ENCODE results near the gene ODF2. TPM values are rescaled to one million over a fixed set of nuclear protein-coding genes. Genes with fewer than 3 reads are reported as not detected.
"Not testable (repeated sequence)": the region's sequence is repeated elsewhere in the genome, so short reads cannot be mapped to it uniquely, and the experiment has no call there.

Gene ODF2
- total RNA-seq, 1 experiment from 2014 or later: 46.8 TPM

DNA sequence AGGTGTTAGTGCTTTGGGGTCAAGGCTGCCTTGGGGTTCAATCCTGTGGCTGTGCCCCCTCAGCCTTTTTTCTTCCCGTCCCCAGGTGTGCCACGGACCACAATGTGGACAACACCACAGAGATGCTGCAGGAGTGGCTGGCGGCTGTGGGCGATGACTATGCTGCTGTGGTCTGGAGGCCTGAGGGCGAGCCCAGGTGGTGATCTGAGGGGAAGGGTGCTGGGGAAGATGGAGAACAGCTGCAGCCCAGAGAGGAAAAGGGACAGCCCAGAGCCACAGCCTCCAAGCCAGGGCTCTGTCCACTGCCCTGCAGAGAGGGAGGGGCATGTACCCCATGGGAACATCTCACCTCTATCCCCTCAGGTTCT is 33.0 kb upstream of the ODF2 start:
- Histone ChIP-seq H3K36me3 (ENCODE audit: control insufficient read depth in 1 of 2, insufficient read depth in 2 of 2, low read length in 2 of 2) (no peaks in the 10 kb centered on the region), H3K4me3 (replicated peaks in 1 of 2; ENCODE audit: low read depth in 1 of 2, low read length in 2 of 2) (0 out of 4 replicates have a peak overlapping the region, but pooled peaks of 1 of the 2 experiments have one; percentile 18), H3K27me3 (ENCODE audit: insufficient read depth, low read length) (no peaks in the 10 kb centered on the region), H4K20me1 (ENCODE audit: insufficient read depth) (no peaks in the 10 kb centered on the region), H3K4me1 (ENCODE audit: control insufficient read depth in 1 of 2, insufficient read depth in 2 of 2, low read length in 2 of 2) (peaks cover 27 to 45% of the 10 kb centered on the region in 2 experiments), H3K9ac (ENCODE audit: low read length) (peak overlapping the region; percentile 30; the same call in 1 of the 2 replicates), H3K9me2 (ENCODE audit: insufficient read depth) (no peaks in the 10 kb centered on the region), H3K9me3 (ENCODE audit: control insufficient read depth in 1 of 2, insufficient read depth in 1 of 2, low read depth in 1 of 2, low read length in 2 of 2) (no peaks in the 10 kb centered on the region), H3K79me2 (ENCODE audit: insufficient read depth, low read length) (no peaks in the 10 kb centered on the region), H2AFZ (ENCODE audit: low read depth, low read length, poor library complexity, severe bottlenecking) (no peak overlapping the region), H3K4me2 (ENCODE audit: low read length) (peak overlapping the region; percentile 94), H3K27ac (ENCODE audit: low read depth, low read length) (peak overlapping the region; percentile 21; the same call in 1 of the 2 replicates)
- BruUV-seq (replicated peaks): no TSS peak
- DNase-seq (ENCODE audit: low read depth, low spot score): no peak
- intact Hi-C loops (cut with micrococcal nuclease): no loop called here
- RAD21 ChIA-PET (ENCODE audit: low non-redundant PET in 1 of 2, low total read pairs in 2 of 2, uncharacterized antibody in 2 of 2, unreplicated experiment in 2 of 2): no interaction called here
- CTCF ChIA-PET: no interaction called here
- TF ChIP-seq SRF (IDR thresholded peaks at IDR 0.05; ENCODE audit: low read depth): no peak
- TF ChIP-seq, protein P1, sequence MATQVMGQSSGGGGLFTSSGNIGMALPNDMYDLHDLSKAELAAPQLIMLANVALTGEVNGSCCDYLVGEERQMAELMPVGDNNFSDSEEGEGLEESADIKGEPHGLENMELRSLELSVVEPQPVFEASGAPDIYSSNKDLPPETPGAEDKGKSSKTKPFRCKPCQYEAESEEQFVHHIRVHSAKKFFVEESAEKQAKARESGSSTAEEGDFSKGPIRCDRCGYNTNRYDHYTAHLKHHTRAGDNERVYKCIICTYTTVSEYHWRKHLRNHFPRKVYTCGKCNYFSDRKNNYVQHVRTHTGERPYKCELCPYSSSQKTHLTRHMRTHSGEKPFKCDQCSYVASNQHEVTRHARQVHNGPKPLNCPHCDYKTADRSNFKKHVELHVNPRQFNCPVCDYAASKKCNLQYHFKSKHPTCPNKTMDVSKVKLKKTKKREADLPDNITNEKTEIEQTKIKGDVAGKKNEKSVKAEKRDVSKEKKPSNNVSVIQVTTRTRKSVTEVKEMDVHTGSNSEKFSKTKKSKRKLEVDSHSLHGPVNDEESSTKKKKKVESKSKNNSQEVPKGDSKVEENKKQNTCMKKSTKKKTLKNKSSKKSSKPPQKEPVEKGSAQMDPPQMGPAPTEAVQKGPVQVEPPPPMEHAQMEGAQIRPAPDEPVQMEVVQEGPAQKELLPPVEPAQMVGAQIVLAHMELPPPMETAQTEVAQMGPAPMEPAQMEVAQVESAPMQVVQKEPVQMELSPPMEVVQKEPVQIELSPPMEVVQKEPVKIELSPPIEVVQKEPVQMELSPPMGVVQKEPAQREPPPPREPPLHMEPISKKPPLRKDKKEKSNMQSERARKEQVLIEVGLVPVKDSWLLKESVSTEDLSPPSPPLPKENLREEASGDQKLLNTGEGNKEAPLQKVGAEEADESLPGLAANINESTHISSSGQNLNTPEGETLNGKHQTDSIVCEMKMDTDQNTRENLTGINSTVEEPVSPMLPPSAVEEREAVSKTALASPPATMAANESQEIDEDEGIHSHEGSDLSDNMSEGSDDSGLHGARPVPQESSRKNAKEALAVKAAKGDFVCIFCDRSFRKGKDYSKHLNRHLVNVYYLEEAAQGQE (IDR thresholded peaks at IDR 0.05; ENCODE audit: low read depth): no peak
- no peak for TF ChIP-seq POLR2AphosphoS5 (IDR thresholded peaks at IDR 0.05; ENCODE audit: low read depth, low read length)
- no peak for ATAC-seq
- POLR2A ChIA-PET: no interaction called here

DNA sequence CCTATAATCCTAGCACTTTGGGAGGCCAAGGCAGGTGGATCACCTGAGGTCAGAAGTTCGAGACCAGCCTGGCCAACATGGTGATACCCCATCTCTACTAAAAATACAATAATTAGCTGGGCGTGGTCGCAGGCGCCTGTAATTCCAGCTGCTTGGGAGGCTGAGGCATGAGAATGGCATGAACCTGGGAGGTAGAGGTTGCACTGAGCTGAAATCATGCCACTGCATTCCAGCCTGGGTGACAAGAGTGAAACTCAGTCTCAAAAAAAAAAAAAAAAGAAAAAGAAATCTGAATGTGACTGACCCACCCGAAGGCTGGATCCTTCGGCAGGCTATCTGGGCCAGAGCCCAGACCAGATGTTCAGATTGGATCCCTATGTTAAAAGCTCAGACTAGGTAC is 32.5 kb upstream of the ODF2 start:
- POLR2A ChIA-PET; RAD21 ChIA-PET (ENCODE audit: low non-redundant PET in 1 of 2, low total read pairs in 2 of 2, uncharacterized antibody in 2 of 2, unreplicated experiment in 2 of 2); CTCF ChIA-PET; H3K9me3 ChIP-seq (ENCODE audit: control insufficient read depth in 1 of 2, insufficient read depth in 1 of 2, low read depth in 1 of 2, low read length in 2 of 2); H3K36me3 ChIP-seq (ENCODE audit: control insufficient read depth in 1 of 2, insufficient read depth in 2 of 2, low read length in 2 of 2); DNase-seq (ENCODE audit: low read depth, low spot score); H2AFZ ChIP-seq (ENCODE audit: low read depth, low read length, poor library complexity, severe bottlenecking); H4K20me1 ChIP-seq (ENCODE audit: insufficient read depth); ATAC-seq; intact Hi-C loops (cut with micrococcal nuclease); BruUV-seq (replicated peaks); H3K79me2 ChIP-seq (ENCODE audit: insufficient read depth, low read length); H3K9me2 ChIP-seq (ENCODE audit: insufficient read depth); H3K27me3 ChIP-seq (ENCODE audit: insufficient read depth, low read length): not testable (repeated sequence)
- peak overlapping the region; percentile 94 for H3K4me2 ChIP-seq (ENCODE audit: low read length)
- H3K9ac ChIP-seq (ENCODE audit: low read length): 0 out of 2 replicates have a peak overlapping the region, but pooled peaks have one; percentile 2
- H3K4me1 ChIP-seq (ENCODE audit: control insufficient read depth in 1 of 2, insufficient read depth in 2 of 2, low read length in 2 of 2): peaks cover 27 to 45% of the 10 kb centered on the region in 2 experiments
- H3K4me3 ChIP-seq (replicated peaks in 1 of 2; ENCODE audit: low read depth in 1 of 2, low read length in 2 of 2): 0 out of 4 replicates have a peak overlapping the region, but pooled peaks of 1 of the 2 experiments have one; percentile 18
- peak overlapping the region; percentile 31; the same call in 1 of the 2 replicates for H3K27ac ChIP-seq (ENCODE audit: low read depth, low read length)
